ENCODE measurements around the gene PPARA.

Gene PPARA

DNA sequence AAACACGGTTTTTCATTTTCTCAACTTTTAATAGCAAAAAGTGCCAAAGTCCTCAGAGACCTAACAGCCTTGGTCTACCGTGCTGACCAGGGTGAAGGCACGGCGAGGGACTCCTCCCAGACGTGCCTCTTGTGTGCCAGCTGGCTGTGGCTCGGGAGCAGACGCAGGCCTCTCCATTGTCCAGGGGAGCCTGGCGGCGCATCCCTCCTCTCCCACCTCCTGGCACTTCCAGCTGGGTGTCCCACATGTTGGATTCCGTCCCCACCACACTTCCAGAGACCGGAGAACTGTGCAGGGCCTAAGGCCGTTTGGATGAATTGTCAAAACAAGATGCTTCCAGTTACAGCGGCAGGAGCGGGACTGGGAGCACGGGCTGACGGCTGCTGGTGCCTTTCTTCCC lies 88.2 kb downstream of the PPARA start:
- in situ Hi-C loops (cut with MboI; ENCODE audit: low sequenced_read_pairs) = no loop called here

- in situ Hi-C loops (cut with MboI; ENCODE audit: low sequenced_read_pairs) = no loop called here
Observed at GRCh38 chr22:46239261-46240048, 89.1 kb downstream of the PPARA start.

DNA sequence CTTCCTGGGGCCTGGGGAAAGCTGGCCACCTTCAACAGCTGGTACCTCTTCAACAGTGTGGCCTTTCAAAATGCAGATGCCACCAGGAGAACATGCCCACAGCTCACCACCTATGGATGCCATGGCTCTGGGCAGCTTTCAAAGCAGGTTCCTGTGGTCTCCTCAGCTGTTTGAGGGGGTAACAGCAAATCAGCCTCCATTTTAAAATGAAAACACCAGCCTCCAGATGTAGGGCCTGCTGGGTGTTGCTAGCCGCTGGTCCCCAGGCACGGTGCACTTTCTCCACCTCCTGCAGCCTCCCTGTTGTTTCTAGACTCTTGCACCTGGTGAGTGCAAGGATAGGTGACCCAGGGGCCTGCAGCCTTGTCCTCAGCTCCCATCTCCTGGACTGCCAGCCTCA lies 89.7 kb downstream of the PPARA start:
- in situ Hi-C loops (cut with MboI; ENCODE audit: low sequenced_read_pairs) = no loop called here

- in situ Hi-C loops (cut with MboI; ENCODE audit: low sequenced_read_pairs) = no loop called here
Observed at GRCh38 chr22:46240506-46240905, 90.2 kb downstream of the PPARA start.

- in situ Hi-C loops (cut with MboI; ENCODE audit: low sequenced_read_pairs) = no loop called here
Observed at GRCh38 chr22:46240907-46241306, 90.6 kb downstream of the PPARA start.

- in situ Hi-C loops (cut with MboI; ENCODE audit: low sequenced_read_pairs) = no loop called here
Observed at GRCh38 chr22:46241396-46242007, 91.2 kb downstream of the PPARA start.

GRCh38 chr22:46242076-46242475 lies 91.8 kb downstream of the PPARA start:
- in situ Hi-C loops (cut with MboI; ENCODE audit: low sequenced_read_pairs) = no loop called here

GRCh38 chr22:46244771-46245170 lies 94.4 kb downstream of the PPARA start:
- in situ Hi-C loops (cut with MboI; ENCODE audit: low sequenced_read_pairs) = no loop called here

GRCh38 chr22:46245511-46245910 lies 95.2 kb downstream of the PPARA start:
- in situ Hi-C loops (cut with MboI; ENCODE audit: low sequenced_read_pairs) = no loop called here

- in situ Hi-C loops (cut with MboI; ENCODE audit: low sequenced_read_pairs) = no loop called here
Observed at GRCh38 chr22:46246178-46246577, 95.9 kb downstream of the PPARA start.

DNA sequence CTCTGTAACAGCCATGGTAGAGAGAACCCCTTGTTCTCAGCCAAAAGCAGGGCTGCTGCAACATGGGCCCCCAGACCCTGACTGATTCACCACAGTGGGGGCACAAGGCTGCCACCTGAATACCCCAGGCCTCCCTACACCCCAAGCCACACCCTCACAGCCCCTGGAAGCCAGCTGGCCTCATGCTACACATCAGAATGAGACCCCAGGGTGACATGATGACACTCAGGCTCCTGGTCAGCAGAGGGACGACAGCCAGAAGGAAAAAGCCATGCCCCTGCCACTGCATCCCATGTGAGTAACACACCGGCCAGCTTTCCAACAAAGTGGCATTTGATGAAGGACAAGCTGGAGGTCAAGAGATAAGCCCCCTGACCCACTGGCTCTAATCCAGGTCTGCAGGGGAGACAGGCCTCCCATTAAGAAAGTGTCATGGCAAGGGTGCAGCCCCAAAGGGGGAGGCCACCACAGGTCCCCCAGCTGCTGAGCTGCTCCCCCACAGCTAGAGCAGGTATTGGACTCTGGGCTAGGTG lies 97.2 kb downstream of the PPARA start:
- in situ Hi-C loops (cut with MboI; ENCODE audit: low sequenced_read_pairs) = no loop called here

DNA sequence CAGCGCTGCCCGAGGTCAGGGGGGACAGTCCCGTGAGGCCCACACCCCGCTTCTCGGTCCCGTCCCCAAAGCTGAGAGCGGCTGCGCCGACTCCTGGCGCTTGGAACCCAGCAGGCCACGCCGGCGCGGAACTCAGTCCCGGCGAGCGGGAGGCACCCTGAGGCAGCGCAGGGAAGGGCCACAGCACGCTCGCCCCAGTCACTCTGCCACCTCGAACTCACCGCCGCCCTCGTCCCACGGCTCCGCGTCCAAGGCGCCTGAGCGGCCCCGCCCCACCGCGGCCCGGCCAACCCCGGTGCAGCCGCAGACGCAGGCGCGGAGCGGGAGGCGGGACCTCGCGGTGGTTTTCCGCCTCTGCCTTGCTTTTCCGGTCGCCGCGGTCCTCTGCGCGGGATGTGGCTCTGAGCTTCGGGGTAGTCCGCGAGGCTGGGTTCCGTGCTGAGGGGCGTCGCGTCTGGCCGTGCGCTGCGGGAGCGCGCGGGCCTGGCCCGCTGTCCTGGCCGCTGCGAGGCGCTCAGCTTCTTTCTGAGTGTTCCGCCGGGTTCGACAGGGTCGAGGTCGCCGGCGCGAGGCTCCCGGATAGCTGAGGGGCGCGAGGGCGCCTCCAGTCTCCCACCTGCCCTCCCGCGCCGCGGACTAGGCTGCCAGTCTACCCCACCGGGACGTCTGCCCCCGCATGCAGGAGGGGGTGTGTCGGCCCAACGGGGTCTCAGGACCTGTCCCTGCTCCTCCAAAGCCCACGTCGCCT lies 99.9 kb downstream of the PPARA start, which contains the start of gene CDPF1:
Gene CDPF1, minus strand, starts transcription at position 259 of the 748 bp plus-strand sequence. CDS start 2,009 bp downstream, outside the sequence.
- in situ Hi-C loops (cut with MboI; ENCODE audit: low sequenced_read_pairs) = no loop called here

DNA sequence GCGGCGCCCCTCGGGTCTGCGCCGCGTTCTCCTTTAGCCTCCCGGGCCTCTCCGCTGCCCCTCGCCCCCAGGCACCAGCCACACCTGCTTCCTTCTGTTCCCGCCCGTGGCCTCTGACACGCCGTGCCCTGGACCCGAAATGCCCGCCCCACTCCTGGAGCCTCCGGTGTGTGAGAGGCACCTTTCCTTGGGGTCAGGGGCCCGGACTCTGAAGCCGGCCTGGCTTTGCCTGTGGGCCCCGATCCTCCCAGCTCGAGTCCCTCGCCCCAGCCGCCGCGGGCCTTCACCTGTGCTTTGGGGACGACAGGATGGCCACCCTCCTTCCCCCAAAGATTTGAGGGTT lies 100.4 kb downstream of the PPARA start:
- in situ Hi-C loops (cut with MboI; ENCODE audit: low sequenced_read_pairs) = no loop called here

- in situ Hi-C loops (cut with MboI; ENCODE audit: low sequenced_read_pairs) = no loop called here
Observed at GRCh38 chr22:46251266-46251665, 100.9 kb downstream of the PPARA start.

- in situ Hi-C loops (cut with MboI; ENCODE audit: low sequenced_read_pairs) = no loop called here
Observed at GRCh38 chr22:46251816-46252380, 101.6 kb downstream of the PPARA start.

- in situ Hi-C loops (cut with MboI; ENCODE audit: low sequenced_read_pairs) = no loop called here
Observed at GRCh38 chr22:46256358-46256958, 106.1 kb downstream of the PPARA start.

DNA sequence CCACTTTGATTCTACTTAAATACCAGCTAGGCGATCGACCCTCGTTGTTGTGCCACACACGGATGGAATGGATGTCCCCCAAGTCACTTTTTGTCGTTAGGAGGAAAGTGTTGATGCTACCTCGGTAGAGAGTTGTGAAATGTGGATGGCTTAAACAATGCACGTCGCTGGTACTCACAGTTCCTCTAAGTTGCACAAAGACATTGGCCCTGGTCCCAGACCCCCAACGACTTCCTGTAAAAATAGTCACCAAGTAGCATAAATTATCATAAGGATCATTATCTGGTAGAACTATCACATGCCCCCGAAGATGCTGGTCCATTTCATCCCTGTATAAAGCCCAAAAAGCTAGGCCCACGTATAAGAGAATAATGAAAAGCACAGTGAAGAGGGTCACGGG lies 109.0 kb downstream of the PPARA start:
- in situ Hi-C loops (cut with MboI; ENCODE audit: low sequenced_read_pairs) = no loop called here

DNA sequence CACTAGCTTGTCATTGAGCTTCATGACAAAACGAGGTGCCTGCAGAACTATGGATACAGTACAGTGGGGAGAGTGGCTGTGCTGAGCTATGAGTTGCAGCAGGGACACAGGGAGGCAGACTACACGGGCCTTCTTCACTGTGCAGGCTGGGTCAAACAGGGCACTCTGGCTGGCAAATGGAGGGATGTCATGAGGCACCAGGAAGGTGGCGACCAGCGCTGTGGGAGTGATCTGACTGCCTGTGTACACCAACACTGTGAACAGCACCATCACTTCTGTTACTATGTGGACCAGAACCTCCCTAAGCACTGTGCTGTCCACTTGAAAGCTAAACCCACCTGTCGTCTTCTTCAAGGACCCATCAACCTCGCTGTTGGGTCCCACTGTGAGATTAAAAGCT lies 109.7 kb downstream of the PPARA start:
- in situ Hi-C loops (cut with MboI; ENCODE audit: low sequenced_read_pairs) = no loop called here

DNA sequence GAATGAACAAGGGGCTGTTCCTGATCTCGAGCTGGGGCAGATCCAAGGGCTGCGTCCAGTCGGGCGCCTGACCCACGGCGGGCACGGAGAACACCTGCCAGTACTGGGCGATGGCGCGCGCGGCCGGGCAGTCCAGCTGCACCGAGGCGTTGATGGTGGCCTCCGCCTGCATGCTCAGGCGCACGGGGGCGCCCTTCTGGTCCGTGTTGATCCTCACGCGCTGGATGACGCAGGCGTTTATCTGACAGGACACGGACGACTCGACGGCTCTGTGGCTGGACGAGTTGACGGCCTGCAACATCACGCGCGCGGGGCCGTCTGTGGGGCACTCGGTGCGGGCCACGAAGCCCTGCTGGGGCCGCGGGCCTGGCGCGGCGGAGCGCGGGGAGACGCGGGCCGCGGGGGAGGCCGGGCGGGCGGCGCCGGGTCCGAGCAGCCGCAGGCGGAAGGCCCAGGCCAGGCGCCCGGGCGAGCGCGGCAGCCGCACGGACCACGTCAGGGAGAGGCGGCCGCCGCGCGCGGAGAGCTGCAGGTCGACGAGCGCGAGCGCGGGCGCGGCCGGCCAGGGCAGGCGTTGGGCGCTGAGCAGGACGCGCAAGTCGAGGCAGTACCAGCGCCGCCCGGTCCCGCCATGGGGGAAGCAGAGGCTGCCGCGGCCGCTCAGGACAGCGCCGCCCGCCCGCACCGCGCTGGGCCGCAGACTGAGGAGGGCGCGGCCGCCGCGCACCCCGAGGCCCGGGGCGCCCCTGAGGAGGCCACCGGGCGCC lies 112.3 kb downstream of the PPARA start:
- in situ Hi-C loops (cut with MboI; ENCODE audit: low sequenced_read_pairs) = no loop called here

DNA sequence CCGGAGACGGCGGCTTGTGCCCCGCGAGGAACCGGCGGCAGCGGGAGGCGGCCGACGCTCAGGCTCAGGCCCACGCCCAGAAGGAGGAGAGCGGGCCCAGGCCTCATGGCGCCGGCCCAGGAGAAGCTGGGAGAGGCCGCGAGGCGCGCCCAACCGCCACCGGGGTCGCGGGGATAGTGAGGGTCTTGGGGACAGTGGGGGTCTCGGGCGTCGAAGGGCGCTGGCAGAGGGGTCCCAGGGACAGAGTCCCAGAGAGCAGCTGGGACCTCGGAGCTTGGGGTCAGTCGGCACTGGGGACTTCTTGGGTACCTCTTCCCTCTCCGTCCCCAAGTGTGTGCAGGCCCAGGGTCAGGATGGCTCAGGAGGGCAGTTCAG lies 112.9 kb downstream of the PPARA start, which contains the start of gene PKDREJ:
Gene PKDREJ, minus strand, starts transcription at position 128 of the 375 bp plus-strand sequence. Its CDS starts 21 bp downstream, at position 107.
- in situ Hi-C loops (cut with MboI; ENCODE audit: low sequenced_read_pairs) = no loop called here

Data from HL-60/S4 treated with retinoic acid at 250 ng/mL for 4 days and 3 days (cell line).